Astrocyte (in vitro differentiated cells and primary cell): Measurements from ENCODE around the gene AHSP. TPM values are rescaled to one million over a fixed set of nuclear protein-coding genes. Genes with fewer than 3 reads are reported as not detected.
"Not testable (repeated sequence)": the region's sequence is repeated elsewhere in the genome, so short reads cannot be mapped to it uniquely, and the experiment has no call there.

Source experiments
- DNase-seq: peaks from one replicate; pipeline ENCODE4 v3.0.0-alpha.2; 2010; ENCODE audit warnings: low read depth
- FAIRE-seq: peaks from 2 replicates; lab custom pipeline; 2011; peaks lifted over from hg19 to GRCh38; lab: Jason Lieb, UNC
- H2AFZ ChIP-seq: 2 replicates; pipeline ENCODE4 v1.6.0; 2012; ENCODE audit warnings: low read depth, low read length, inconsistent platforms
- H3K27ac ChIP-seq: 2 replicates; pipeline ENCODE4 v1.5.1; 2011; ENCODE audit warnings: low read depth, low read length, inconsistent platforms
- H3K27me3 ChIP-seq: 2 replicates; pipeline ENCODE4 v1.6.0; 2011; ENCODE audit warnings: low read length, inconsistent platforms; ENCODE audit not compliant: insufficient read depth
- H3K36me3 ChIP-seq: 2 replicates; pipeline ENCODE4 v1.5.1; 2011; ENCODE audit warnings: low read length, inconsistent platforms; ENCODE audit not compliant: insufficient read depth
- H3K4me1 ChIP-seq: 2 replicates; pipeline ENCODE4 v1.5.1; 2011; ENCODE audit warnings: low read length, inconsistent platforms; ENCODE audit not compliant: insufficient read depth
- H3K4me2 ChIP-seq: 2 replicates; pipeline ENCODE4 v1.6.0; 2012; ENCODE audit warnings: low read length, inconsistent platforms
- H3K4me3 ChIP-seq: 2 replicates; pipeline ENCODE4 v1.5.1; 2011; ENCODE audit warnings: low read depth, mild to moderate bottlenecking, low read length, inconsistent platforms; ENCODE audit not compliant: insufficient read depth
- H3K79me2 ChIP-seq: 2 replicates; pipeline ENCODE4 v1.6.0; 2012; ENCODE audit warnings: mild to moderate bottlenecking, low read length, inconsistent platforms; ENCODE audit not compliant: insufficient read depth
- H3K9ac ChIP-seq: 2 replicates; pipeline ENCODE4 v1.6.0; 2012; ENCODE audit warnings: mild to moderate bottlenecking, low read length, inconsistent platforms
- H3K9me3 ChIP-seq: 2 replicates; pipeline ENCODE4 v1.5.1; 2012; ENCODE audit warnings: low read depth, mild to moderate bottlenecking, low read length, inconsistent platforms; ENCODE audit not compliant: insufficient read depth
- H4K20me1 ChIP-seq: 2 replicates; pipeline ENCODE4 v1.6.0; 2012; ENCODE audit warnings: low read length, inconsistent platforms; ENCODE audit not compliant: insufficient read depth
- H3K27ac Mint-ChIP-seq: one replicate; pipeline ENCODE4 v1.8.0; 2021; ENCODE audit warnings: mild to moderate bottlenecking, mixed read lengths; ENCODE audit not compliant: unreplicated experiment
- H3K27me3 Mint-ChIP-seq: one replicate; pipeline ENCODE4 v1.8.0; 2021; ENCODE audit warnings: low read depth, mixed read lengths; ENCODE audit not compliant: unreplicated experiment
- H3K36me3 Mint-ChIP-seq: one replicate; pipeline ENCODE4 v1.8.0; 2021; ENCODE audit warnings: low read depth, mixed read lengths; ENCODE audit not compliant: unreplicated experiment
- H3K4me1 Mint-ChIP-seq: one replicate; pipeline ENCODE4 v1.8.0; 2021; ENCODE audit warnings: low read depth, mixed read lengths; ENCODE audit not compliant: unreplicated experiment
- H3K4me3 Mint-ChIP-seq: one replicate; pipeline ENCODE4 v1.8.0; 2021; ENCODE audit warnings: mild to moderate bottlenecking, moderate library complexity, mixed read lengths; ENCODE audit not compliant: unreplicated experiment
- H3K9me3 Mint-ChIP-seq: one replicate; pipeline ENCODE4 v1.8.0; 2021; ENCODE audit warnings: mild to moderate bottlenecking, mixed read lengths; ENCODE audit not compliant: unreplicated experiment
- CTCF ChIP-seq: IDR thresholded peaks from 2 replicates; pipeline ENCODE4 v1.5.1; 2011; ENCODE audit warnings: low read depth, mild to moderate bottlenecking, inconsistent platforms, low read length, moderate library complexity; ENCODE audit not compliant: insufficient read depth
- EZH2 ChIP-seq: IDR thresholded peaks from 2 replicates; pipeline ENCODE4 v1.6.1; 2012; ENCODE audit warnings: mild to moderate bottlenecking, low read length, inconsistent platforms; ENCODE audit not compliant: insufficient read depth
- total RNA-seq: library from RNA; stranded (reverse); gene quantifications from 2 replicates; pipeline ENCODE4 v1.2.1, GENCODE V29; 2021

Gene AHSP
- total RNA-seq, 1 donor from 2014 or later = not detected

DNA sequence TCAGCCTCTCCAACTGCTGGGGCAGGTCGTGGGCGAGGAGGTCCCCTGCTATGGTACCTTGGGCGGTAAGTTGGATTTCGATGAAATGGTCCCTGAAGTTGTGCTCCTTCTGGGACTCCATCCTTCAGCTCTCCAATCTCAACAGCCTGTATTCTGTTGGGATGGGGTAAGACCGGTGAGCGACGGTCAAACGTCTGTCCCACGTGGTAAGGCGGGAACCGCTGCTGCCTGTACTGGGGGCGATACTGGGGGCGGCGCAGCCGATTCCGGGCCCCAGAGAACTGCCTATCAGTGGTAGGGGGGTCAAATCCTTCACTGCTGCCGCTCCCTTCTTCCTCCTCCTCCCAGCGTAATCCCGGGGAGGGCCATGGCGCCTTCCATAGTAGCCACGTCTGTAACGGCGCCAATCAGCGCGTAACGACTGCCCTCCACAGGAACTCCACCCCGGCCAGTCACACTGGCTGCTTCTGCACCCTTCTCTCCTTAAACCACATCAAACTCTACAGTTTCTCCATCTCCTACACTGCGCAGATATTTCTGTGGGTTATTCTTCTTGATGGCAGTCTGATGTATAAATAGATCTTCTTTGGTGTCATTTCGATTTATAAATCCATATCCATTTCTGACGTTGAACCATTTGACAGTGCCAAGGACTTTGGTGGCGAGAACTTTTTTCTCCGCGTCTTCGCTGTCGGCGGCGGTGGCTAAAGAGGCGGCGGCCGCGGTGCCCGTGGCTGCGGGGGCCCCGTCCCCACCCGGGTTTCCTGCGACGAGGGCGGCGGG is 41.1 kb downstream of the AHSP start:
- no peaks in the 10 kb centered on the region for H3K79me2 ChIP-seq
- no peak for FAIRE-seq
- no peak overlapping the region for H3K27ac ChIP-seq
- TF ChIP-seq EZH2 = no peak
- TF ChIP-seq CTCF = no peak
- Mint-ChIP-seq H3K36me3 (no peaks in the 10 kb centered on the region), H3K9me3 (peaks cover 19% of the 10 kb centered on the region), H3K27ac (no peak overlapping the region), H3K4me1 (no peaks in the 10 kb centered on the region), H3K27me3 (peaks cover 76% of the 10 kb centered on the region), H3K4me3 (peak overlapping the region; percentile 73)
- no peak overlapping the region for H3K9ac ChIP-seq
- no peaks in the 10 kb centered on the region for H3K4me1 ChIP-seq
- H3K9me3 ChIP-seq = peaks cover 3% of the 10 kb centered on the region
- H4K20me1 ChIP-seq = no peaks in the 10 kb centered on the region
- H3K36me3 ChIP-seq = no peaks in the 10 kb centered on the region
- H3K4me2 ChIP-seq = no peak overlapping the region
- H2AFZ ChIP-seq = no peak overlapping the region
- DNase-seq = no peak
- no peak overlapping the region for H3K4me3 ChIP-seq
- H3K27me3 ChIP-seq = peaks cover 6% of the 10 kb centered on the region

DNA sequence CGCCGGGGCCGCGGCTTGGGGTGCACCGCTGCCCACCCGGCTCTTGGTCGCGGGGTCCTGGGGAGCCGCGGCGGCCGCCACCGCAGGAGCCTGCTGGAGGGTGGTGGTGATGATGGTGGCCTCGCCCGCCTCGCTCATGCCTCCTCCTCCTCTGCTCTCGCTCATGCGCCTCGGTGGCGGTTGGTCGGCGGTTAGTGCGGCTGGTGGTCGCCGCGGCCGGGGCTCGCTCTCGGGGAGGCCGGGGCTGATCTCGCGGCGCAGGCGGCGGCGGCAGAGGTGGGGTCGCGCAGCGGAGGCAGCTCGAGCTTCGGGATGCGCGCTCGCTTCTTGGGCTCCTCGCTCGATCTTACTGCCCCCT is 41.6 kb downstream of the AHSP start:
- peaks cover 72% of the 10 kb centered on the region for H3K27me3 Mint-ChIP-seq
- Histone ChIP-seq H3K9me3 (peaks cover 3% of the 10 kb centered on the region), H3K9ac (no peak overlapping the region), H3K4me3 (no peak overlapping the region), H3K36me3 (no peaks in the 10 kb centered on the region), H3K27ac (no peak overlapping the region), H3K27me3 (peaks cover 6% of the 10 kb centered on the region), H2AFZ (no peak overlapping the region), H4K20me1 (no peaks in the 10 kb centered on the region), H3K79me2 (no peaks in the 10 kb centered on the region), H3K4me2 (no peak overlapping the region), H3K4me1 (no peaks in the 10 kb centered on the region)
- H3K9me3 Mint-ChIP-seq = peaks cover 19% of the 10 kb centered on the region
- DNase-seq = no peak
- H3K4me3 Mint-ChIP-seq = no peak overlapping the region
- no peaks in the 10 kb centered on the region for H3K36me3 Mint-ChIP-seq
- no peak overlapping the region for H3K27ac Mint-ChIP-seq
- TF ChIP-seq CTCF (no peak), EZH2 (no peak)
- no peak for FAIRE-seq
- no peaks in the 10 kb centered on the region for H3K4me1 Mint-ChIP-seq

DNA sequence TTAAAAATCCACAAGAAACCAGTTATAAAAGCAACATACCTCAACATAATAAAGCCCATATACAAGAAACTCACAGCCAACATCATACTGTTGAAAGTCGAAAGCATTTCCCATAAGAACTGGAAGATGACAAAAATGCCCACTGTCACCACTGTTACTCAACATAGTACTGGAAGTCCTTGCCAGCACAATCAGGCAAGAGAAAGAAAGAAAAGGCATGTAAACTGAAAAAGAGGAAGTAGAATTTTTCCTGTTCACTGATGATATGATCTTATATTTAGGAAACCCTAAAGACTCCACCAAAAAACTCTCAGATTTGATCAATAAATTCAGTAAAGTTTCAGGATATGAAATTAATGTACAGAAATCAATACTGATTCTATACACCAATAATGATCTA is 45.1 kb downstream of the AHSP start:
- H3K9me3 Mint-ChIP-seq = peaks cover 19% of the 10 kb centered on the region
- H3K27ac ChIP-seq = no peak overlapping the region
- H3K4me1 Mint-ChIP-seq = no peaks in the 10 kb centered on the region
- peaks cover 6% of the 10 kb centered on the region for H3K27me3 ChIP-seq
- H3K36me3 Mint-ChIP-seq = no peaks in the 10 kb centered on the region
- no peaks in the 10 kb centered on the region for H3K36me3 ChIP-seq
- H3K4me3 ChIP-seq = no peak overlapping the region
- peaks cover 7% of the 10 kb centered on the region for H3K9me3 ChIP-seq
- H2AFZ ChIP-seq = no peak overlapping the region
- no peak for FAIRE-seq
- TF ChIP-seq EZH2 (no peak), CTCF (no peak)
- H3K4me1 ChIP-seq = no peaks in the 10 kb centered on the region
- H4K20me1 ChIP-seq = no peaks in the 10 kb centered on the region
- no peak overlapping the region for H3K4me3 Mint-ChIP-seq
- H3K79me2 ChIP-seq = no peaks in the 10 kb centered on the region
- DNase-seq = no peak
- H3K27me3 Mint-ChIP-seq = peaks cover 42% of the 10 kb centered on the region
- H3K9ac ChIP-seq = no peak overlapping the region
- H3K4me2 ChIP-seq = no peak overlapping the region
- no peak overlapping the region for H3K27ac Mint-ChIP-seq

DNA sequence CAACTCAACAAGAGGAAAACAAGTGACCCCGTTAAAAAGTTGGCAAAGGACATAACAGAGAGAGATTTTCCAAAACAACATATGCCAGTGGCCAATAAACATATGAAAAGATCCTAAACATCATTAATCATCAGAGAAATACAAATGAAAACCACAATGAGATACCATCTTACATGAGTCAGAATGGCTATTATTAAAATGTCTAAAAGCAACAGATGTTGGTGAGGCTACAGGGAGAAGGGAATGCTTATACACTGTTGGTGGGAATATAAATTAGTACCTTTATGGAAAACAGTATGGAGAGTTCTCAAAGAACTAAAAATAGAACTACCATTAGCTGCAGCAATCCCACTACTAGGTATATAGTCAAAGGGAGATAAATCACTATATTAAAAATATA is 46.5 kb downstream of the AHSP start:
- H3K9ac ChIP-seq, H3K79me2 ChIP-seq, H3K4me1 ChIP-seq, H3K27me3 ChIP-seq, H3K4me2 ChIP-seq, H3K4me1 Mint-ChIP-seq, H3K36me3 ChIP-seq, H3K4me3 ChIP-seq, H3K27ac Mint-ChIP-seq, H4K20me1 ChIP-seq, H2AFZ ChIP-seq, FAIRE-seq, DNase-seq, H3K27ac ChIP-seq, H3K9me3 ChIP-seq, H3K36me3 Mint-ChIP-seq, H3K4me3 Mint-ChIP-seq: not testable (repeated sequence)
- peaks cover 30% of the 10 kb centered on the region for H3K27me3 Mint-ChIP-seq
- peaks cover 21% of the 10 kb centered on the region for H3K9me3 Mint-ChIP-seq
